HTERT RPE-1 (cell line): Measurements from ENCODE around the gene CEMIP.

Experiments
- in situ Hi-C: fragments of 300-500 bp; cut with MboI; formaldehyde crosslinking; loops from 4 replicates; pipeline ENCODE4 v1.14.3; 2020; ENCODE audit warnings: low sequenced_read_pairs

The CEMIP gene

DNA sequence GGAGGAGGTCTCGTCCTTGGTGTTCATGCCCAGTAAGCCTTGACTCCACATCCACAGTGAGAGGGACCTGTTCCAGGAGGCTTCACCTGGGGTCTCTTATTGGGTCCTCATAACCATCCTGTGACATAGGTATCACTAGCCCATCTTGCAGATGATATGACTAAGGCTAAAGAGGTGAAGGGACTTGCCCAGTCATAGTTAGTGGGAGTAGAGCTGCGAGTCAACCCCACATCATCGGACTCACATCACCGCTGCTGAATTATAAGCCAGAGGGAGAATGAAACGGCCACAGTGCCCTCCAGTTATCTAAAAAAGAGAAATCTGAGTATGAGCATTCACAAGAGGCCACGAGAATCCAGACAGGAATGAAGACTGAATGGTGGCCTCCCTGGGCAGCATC is 144.5 kb downstream of the CEMIP start:
- in situ Hi-C loops, result no loop called here

DNA sequence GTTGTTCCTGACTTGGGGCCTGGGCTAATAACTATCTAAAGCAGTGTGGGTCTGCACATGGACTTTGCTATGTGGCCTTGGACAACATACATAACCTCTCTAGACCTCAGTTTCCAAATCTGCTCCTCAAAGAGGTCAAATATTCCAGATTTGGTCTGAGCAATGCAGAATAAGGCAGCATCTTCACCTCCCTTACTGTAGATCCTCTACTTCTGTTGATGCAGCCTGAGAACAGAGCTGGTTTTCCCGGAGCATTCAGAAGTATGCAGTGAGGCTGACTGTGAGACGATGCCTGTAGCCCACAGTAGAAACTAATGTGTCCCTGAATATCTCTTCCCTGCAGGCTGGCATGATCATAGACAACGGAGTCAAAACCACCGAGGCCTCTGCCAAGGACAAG is 145.1 kb downstream of the CEMIP start:
- in situ Hi-C loops, result no loop called here

DNA sequence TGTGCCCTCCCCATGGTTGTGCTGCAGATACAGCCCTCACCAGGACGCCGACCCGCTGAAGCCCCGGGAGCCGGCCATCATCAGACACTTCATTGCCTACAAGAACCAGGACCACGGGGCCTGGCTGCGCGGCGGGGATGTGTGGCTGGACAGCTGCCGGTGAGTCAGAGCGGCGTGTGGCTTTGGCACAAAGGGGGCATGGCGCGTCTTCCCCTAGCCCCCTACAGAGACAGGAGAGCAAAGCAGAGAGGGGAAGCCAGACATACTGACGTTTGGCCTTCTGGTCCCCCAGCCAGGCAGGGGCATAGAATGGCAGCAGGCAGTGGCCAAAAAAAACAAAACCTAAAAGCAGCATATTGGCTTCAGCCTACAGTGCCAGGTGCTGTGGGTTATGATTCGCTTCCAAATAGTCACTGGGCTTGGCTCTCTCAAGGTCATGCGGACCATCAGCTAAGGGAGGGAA is 146.5 kb downstream of the CEMIP start:
- in situ Hi-C loops, result no loop called here

DNA sequence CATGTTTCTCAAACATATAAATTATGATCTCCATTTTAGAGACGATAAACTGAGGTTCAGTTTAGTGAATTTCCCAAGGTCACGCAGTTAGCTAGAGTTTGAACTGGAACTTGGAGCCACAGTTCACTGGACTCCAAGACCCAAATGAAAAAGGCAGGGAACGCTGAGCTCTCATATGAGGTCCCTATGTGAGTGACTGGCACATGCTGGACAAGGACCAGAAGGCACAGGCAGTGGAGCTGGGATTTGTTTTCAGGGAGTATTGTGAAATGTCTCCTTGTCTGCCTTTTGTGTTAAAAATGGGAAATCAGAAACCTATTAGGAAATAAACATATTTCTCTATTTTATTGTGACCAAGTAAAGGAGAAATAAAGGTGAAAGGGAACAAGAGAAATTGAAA is 147.0 kb downstream of the CEMIP start:
- in situ Hi-C loops, result no loop called here

DNA sequence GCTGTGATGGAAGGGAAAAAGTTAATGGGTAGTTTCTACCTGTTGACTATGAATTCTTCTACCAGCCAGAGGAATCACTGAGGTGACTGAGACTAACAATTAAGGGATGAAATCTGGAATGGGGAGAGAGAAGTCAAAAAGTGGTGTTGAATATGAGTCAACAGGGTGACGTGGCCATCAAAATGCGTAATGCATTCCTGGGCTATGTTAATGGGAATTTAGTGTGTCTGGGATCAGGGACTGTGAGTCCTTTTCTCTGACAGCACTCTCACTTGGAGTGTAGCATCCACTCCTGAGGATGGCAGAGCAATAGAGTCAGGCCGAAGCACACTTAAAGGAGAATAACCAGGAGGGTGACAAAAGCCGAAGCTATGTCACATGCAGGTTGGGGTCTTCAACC is 150.1 kb downstream of the CEMIP start:
- in situ Hi-C loops, result no loop called here

DNA sequence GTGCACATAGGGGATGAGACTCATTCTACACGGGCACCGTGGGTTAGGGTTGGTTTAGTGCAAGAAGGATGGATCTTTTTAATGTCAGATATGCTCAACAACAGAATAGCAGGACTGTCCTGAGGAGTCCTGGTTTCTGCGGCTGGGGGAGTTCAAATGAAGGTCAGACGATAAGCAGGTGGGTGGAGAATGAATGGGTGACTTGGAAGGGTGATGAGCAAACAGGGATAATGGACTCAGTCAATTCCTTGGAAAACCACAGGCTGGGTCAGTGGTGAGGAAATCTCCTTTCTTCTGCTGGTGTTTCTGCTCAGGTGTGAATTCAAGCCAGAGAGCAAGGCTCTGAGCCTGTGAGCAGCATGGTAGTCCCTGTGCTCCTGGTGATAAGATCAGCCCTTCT is 150.5 kb downstream of the CEMIP start:
- in situ Hi-C loops, result no loop called here

DNA sequence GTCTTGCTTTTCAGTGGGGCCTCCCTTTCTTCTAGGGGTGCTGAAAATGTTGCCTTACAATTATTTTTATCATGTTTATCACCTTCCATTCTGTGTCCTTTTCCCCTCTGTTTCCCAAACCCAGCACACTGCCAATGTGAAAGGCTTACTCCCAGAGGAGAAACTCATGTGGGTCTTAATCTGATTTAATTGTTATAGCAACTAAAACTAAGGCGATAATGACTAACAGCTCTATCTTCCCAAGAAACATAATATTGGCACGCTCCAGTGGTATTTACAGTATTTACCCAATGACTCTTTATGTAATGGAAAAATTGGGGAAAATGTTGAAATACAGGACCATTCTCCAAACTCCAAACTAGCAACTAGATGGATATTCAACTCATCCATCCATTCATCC is 152.0 kb downstream of the CEMIP start:
- in situ Hi-C loops, result no loop called here

DNA sequence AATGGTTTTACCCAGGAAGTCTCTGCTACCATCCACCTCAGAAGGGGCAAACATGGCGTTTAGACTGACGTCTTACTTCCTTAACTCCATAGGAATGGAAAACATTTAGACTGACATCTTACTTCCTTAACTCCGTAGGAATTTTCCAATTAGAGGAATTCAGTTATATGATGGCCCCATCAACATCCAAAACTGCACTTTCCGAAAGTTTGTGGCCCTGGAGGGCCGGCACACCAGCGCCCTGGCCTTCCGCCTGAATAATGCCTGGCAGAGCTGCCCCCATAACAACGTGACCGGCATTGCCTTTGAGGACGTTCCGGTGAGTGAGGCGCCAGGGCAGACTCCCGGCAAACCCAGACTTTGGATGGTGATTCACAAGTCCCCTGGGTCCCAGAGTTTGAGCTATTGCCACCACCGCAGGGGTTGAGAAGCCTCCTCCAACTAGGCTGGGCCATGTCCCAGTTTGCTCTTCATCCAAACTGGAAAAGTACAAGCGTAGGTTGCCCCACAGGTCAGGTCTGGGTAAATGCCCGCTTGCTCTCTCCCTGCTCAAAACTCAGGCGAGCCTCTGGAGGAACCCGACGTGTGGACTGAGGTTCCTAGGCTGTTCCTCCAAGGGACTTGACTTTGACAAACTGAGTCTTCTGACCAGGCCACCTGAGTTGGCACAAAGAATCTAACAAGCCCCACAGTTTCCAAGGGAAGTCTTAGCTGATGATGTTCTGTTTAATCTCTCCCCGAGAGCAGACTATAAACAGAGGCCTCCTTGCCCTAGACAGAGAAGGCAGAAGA is 152.7 kb downstream of the CEMIP start:
- in situ Hi-C loops, result no loop called here

DNA sequence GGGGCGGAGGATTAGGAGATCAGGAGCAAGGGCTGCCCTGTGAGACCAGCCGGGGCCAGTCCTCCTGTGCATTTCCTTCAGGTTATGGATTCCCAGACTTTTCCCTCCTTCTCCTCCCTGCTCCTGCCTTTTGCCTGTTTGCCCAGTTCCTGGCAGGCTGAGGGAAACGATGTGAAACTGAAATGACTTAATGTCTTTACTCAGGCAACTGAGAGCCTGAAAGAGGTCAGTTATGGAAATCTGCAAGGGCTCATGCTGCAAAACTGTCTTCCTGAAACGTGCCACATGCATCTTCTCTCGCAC is 153.3 kb downstream of the CEMIP start:
- in situ Hi-C loops, result no loop called here

DNA sequence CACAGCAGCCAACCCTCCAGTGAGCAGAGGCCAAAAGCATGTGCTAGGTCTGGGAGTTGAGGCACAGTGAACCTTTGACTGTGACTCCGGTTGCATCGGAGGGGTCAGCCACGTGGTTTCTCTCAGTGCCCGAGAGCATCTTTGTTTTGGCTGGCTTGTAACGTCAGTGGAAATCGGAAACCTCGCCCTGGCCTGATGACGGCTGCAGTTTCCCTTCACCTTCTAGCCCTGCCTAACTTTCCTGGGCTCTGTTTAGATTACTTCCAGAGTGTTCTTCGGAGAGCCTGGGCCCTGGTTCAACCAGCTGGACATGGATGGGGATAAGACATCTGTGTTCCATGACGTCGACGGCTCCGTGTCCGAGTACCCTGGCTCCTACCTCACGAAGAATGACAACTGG is 153.8 kb downstream of the CEMIP start:
- in situ Hi-C loops, result no loop called here

DNA sequence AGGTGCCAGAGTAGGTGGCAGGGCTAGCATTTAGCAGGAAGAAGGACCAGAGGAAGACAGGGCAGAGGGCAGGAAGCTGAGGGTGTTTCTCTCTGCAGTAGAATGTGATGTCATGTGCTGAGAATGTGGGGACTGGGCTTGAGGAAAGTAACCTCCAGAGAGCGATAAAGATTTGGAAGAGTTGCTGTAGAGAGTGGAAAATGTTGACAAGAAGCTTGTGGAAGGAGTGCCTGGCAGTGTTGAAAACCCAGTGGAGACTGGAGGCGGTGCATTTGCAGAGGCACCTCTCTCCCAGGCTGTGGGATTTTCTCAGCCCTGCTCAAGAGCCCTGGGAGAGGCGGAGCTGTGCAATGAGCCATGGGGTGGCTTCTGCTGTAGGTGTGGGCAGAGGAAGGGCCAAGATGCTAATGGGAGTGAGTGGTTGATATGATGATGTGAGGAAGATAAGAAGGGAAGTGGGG is 155.6 kb downstream of the CEMIP start:
- in situ Hi-C loops, result no loop called here

DNA sequence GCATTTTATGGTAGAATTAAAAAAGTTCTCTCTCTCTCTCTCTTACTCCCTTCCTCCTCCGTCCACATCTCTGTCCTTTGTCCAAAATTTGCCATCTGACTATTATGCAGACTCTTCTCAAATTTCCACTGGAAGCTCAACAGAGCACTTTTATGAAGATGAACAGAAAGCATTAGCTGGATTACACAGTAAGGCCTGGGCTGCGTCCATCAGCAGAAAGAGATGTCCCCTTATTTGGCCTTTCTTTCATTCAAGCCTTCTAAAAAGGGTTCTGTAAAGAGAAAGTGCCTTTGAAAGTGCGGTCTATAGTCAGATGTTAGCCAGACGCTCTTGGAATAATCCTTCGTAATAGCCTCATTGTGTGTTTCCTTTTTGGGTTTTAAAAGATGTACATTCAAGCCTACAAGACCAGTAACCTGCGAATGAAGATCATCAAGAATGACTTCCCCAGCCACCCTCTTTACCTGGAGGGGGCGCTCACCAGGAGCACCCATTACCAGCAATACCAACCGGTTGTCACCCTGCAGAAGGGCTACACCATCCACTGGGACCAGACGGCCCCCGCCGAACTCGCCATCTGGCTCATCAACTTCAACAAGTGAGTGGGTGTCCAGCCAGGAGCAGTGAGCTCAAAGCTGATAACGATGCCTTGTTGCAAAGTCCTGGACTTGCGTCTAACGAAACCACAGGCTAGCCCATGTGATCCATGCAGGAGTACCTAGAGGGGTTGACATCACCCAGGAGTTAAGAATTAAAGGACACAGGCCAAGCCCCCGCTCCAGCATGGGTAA is 157.3 kb downstream of the CEMIP start:
- in situ Hi-C loops, result no loop called here

DNA sequence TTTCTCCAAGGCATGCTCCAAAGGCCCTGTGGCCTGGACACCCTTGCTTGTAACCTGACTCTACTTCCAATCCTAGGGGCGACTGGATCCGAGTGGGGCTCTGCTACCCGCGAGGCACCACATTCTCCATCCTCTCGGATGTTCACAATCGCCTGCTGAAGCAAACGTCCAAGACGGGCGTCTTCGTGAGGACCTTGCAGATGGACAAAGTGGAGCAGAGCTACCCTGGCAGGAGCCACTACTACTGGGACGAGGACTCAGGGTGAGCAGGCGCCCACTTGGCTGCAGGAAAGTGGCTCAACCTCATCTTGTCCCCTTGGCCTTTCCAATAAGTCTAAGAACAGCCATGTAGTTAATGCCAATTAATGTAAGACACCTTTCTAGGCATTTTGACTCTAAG is 158.5 kb downstream of the CEMIP start:
- in situ Hi-C loops, result no loop called here

DNA sequence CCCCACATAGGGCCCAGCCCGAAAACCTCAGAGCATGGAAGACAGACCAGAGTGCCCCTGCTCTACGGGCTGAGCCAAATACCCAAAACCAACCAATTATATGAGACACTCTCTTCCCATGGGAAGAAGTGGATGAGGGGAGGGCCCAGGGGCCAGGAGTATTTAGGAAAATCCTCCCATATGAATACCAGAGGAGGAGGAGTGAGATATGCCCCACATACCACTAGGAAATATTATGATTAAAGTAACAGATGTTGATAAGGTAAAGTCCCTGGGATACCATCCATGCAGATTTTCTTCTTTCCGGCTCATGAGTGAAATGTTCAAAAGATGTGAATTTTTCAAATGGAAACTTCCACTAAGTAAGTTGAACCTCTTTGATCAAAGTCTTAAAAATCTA is 160.0 kb downstream of the CEMIP start:
- in situ Hi-C loops, result no loop called here

DNA sequence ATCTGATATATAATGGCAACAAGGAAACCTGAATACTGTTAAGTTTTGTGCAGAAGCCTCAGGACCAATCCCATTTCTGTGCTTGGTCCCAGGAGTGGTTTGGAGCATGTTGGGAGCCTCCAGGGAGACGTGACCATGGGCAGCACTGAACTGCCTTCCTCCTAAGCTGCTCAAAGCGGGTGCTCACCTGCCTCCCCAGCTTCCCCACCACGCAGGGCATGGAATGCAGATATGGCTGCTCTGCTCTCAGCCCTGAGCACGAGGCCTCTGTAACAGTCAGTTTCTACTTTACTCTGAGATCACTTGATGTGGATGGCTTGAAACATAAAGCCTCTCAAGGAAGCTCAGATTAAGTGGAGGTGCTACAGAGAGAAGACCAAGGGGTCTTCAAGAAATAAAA is 161.2 kb downstream of the CEMIP start:
- in situ Hi-C loops, result no loop called here

DNA sequence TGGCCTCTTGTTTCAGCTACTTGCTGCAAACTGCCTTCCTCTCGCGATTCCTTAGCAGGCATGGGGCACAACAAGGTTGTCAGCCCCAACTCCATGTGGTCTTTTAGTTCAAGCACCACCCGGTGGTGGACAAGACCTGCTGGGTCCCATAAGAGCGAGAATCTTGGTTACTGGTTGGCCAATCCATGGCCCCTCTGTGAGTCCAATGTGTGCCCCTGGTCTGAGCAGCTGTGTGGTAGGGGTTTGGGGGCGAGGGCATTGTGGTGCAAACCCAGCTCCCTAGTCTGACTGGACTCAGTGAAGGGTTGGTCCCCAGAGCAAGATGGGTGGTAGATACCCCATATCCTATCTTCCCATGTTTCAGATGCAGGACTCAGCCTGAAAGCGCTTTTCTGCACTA is 161.7 kb downstream of the CEMIP start:
- in situ Hi-C loops, result no loop called here

DNA sequence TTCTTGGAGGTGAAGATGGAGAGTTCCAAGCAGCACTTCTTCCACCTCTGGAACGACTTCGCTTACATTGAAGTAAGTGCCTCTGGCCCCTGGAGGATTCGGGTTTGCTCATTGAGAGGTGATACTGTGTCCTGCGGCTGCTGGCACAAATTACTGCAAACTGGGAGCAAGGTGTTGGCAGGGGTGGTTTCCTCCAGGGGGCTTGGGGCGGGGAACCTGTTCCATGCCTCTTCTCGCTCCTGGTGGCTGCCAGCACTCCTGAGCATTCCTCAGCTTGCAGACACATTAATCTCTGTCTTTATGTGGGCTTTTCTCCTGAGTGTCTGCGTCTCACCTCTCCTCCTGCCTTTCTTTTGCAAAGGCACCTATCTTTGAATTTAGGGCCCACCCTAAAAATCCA is 163.1 kb downstream of the CEMIP start:
- in situ Hi-C loops, result no loop called here

DNA sequence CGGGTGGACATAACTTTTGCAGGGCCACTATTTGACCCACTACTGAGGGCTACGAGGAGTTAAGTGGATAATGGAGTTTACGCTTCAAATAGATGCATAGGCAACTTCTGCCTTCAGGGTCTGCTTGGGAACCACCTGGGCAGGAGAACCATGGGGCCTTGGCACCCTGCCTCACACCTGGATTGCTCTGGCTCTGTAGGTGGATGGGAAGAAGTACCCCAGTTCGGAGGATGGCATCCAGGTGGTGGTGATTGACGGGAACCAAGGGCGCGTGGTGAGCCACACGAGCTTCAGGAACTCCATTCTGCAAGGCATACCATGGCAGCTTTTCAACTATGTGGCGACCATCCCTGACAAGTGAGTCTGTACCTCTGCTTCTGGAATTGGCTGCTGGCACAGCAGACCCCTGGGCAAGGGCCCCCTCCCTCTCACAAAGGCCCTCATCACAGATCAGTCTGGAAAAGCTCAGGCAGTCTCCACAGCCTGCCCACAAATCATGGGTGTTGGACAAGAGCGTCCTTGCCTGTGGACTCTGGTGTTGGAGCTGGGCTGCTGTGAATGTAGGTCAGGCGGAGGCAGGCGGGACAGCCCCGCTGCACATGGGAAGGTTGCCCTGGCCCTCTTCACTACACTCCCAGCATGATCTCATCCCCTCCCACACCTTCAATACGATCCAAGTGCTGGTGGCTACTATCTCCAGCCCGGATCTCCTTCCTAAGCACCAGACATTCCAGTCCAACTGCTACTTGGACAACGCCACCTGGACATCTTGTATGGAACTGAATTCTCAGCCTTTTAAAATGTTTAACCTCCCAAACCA is 163.8 kb downstream of the CEMIP start:
- in situ Hi-C loops, result no loop called here

DNA sequence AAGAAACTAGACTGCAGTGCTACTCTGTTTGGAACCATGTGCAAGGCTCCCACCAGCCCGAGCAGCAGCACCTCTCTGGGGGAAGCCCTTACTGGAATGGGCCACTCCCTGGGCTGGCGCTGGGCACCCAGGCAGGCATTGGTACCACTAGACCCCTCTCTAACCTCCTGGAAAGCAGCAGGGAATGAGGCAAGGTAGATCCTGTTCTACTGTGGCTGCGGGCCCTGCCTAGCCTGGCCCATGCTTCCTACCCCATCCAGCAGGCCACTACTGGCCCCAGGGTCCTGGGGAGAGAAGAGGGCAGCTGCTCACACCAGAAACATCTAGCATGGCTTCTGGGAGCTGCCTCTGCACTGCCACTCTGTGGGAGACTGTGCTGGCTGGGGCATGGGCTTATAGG is 165.6 kb downstream of the CEMIP start:
- in situ Hi-C loops, result no loop called here

DNA sequence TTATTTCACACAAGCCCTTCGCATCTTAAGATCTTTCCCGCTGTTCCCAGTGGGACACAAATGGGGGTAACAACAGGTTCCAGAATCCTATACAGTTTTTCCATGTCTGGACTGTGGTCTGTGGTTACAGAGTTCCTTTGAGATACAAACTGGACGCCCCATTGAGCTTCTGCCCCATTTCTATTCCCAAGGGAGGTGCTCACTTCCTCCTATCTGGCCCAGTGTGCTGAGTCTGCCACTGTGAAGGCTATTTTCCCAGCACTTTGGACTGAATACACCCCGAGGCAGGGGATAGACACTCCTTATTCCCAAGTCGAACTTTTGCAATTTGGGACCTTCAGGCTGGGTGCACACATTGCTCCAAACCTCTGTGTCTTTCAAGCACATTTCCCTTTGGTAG is 166.4 kb downstream of the CEMIP start:
- in situ Hi-C loops, result no loop called here

DNA sequence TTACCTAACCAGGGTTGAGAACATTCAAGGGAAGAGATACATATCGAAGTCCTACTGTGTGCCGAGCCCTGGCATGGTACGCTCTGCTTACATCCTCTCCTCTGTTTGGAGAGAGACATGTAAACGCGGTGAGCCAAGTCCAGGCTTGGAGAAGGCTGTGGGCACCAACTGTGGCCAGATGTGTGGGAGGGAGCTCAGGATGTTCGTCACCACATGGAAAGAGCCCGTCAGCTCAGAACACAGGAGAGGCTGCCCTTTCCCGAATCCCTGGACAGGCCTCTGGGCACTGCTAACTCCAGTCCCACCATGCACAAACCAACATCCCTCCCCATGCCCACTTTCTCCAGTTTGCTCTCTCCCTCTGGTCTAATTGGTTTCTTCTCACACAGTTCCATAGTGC is 167.4 kb downstream of the CEMIP start:
- in situ Hi-C loops, result no loop called here
